Fibroblast of lung (primary cell): ENCODE data around the gene PTRH1. TPM values are rescaled to one million over a fixed set of nuclear protein-coding genes. Genes with fewer than 3 reads are reported as not detected.

ENCODE experiments used
- DNase-seq, 2 donors: peaks; one replicate each; pipeline versions ENCODE4 v3.0.0 to v3.0.0-alpha.2; 2010; ENCODE audit warnings: low read depth in 2 of 2
- H2AFZ ChIP-seq: 2 replicates; pipeline ENCODE4 v1.5.1; 2012; ENCODE audit warnings: low read length, control low read depth, inconsistent platforms
- H3K27ac ChIP-seq: 2 replicates; pipeline ENCODE4 v1.5.1; 2011; ENCODE audit warnings: low read length, control low read depth; ENCODE audit not compliant: insufficient read depth
- H3K27me3 ChIP-seq: 2 replicates; pipeline ENCODE4 v1.5.1; 2011; ENCODE audit warnings: mild to moderate bottlenecking, low read length; ENCODE audit not compliant: control insufficient read depth, insufficient read depth
- H3K36me3 ChIP-seq: 2 replicates; pipeline ENCODE4 v1.5.1; 2011; ENCODE audit warnings: low read length; ENCODE audit not compliant: control insufficient read depth, insufficient read depth
- H3K4me1 ChIP-seq: 2 replicates; pipeline ENCODE4 v1.5.1; 2011; ENCODE audit warnings: low read length; ENCODE audit not compliant: control insufficient read depth, insufficient read depth; ENCODE audit errors: extremely low read depth
- H3K4me2 ChIP-seq: 2 replicates; pipeline ENCODE4 v1.5.1; 2011; ENCODE audit warnings: low read length, control low read depth; ENCODE audit not compliant: insufficient read depth; ENCODE audit errors: extremely low read depth
- H3K4me3 ChIP-seq, 4 experiments: fragments of 200-600 bp in 1 of 4; sonication (generic) in 1 of 4; replicated peaks in 1 of 4; 2 replicates each; pipeline ENCODE4 v1.5.1; 2011 to 2016; ENCODE audit warnings: low read length in 4 of 4, low read depth in 3 of 4, mild to moderate bottlenecking in 3 of 4, control low read depth in 2 of 4, inconsistent platforms in 1 of 4, mixed read lengths in 1 of 4; ENCODE audit not compliant: insufficient read depth in 1 of 4; ENCODE audit errors: control extremely low read depth in 1 of 4
- H3K79me2 ChIP-seq: 2 replicates; pipeline ENCODE4 v1.5.1; 2012; ENCODE audit warnings: mild to moderate bottlenecking, low read length, inconsistent platforms; ENCODE audit not compliant: control insufficient read depth, insufficient read depth
- H3K9ac ChIP-seq: 2 replicates; pipeline ENCODE4 v1.5.1; 2011; ENCODE audit warnings: mild to moderate bottlenecking, low read length, control low read depth; ENCODE audit not compliant: insufficient read depth
- H3K9me3 ChIP-seq: 2 replicates; pipeline ENCODE4 v1.5.1; 2012; ENCODE audit warnings: low read depth, low read length; ENCODE audit not compliant: control insufficient read depth, insufficient read depth
- H4K20me1 ChIP-seq: 2 replicates; pipeline ENCODE4 v1.5.1; 2011; ENCODE audit warnings: low read length; ENCODE audit not compliant: control insufficient read depth, insufficient read depth; ENCODE audit errors: extremely low read depth
- CTCF ChIP-seq, 2 donors: IDR thresholded peaks in 1 of 2; conservative IDR thresholded peaks in 1 of 2; 1 replicate in 1 of 2; 2 replicates in 1 of 2; pipeline ENCODE4 v1.5.1; 2011 to 2012; ENCODE audit warnings: low read length in 2 of 2, control low read depth in 1 of 2, inconsistent platforms in 1 of 2, low read depth in 1 of 2, mild to moderate bottlenecking in 1 of 2
- EZH2 ChIP-seq: IDR thresholded peaks from 2 replicates; pipeline ENCODE4 v1.5.1; 2012; ENCODE audit warnings: low read length, control low read depth, mild to moderate bottlenecking; ENCODE audit errors: missing control alignments
- polyA plus RNA-seq, 2 donors: library from polyadenylated mRNA; depleted of rRNA in 1 of 2; stranded (reverse) in 1 of 2; unstranded in 1 of 2; fragments of >200 nt; gene quantifications; 2 replicates each; pipeline ENCODE4 v1.2.1, GENCODE V29; 2011 to 2012; ENCODE audit warnings: missing spikeins in 1 of 2
- total RNA-seq: library from RNA; depleted of rRNA; stranded (reverse); fragments of >200 nt; gene quantifications from 2 replicates; pipeline ENCODE4 v1.2.1, GENCODE V29; 2014

PTRH1 gene
- total and polyA plus RNA-seq, 2 donors (not counting 1 experiment from before 2014, with no cell fraction given), result 4.9 to 26.1 TPM

GRCh38 chr9:127731938-127732337, 16.5 kb upstream of the PTRH1 start:
- Histone ChIP-seq H3K4me1 (peaks cover 9% of the 10 kb centered on the region), H3K9ac (no peak overlapping the region), H3K9me3 (no peaks in the 10 kb centered on the region), H3K27me3 (no peaks in the 10 kb centered on the region), H3K4me2 (no peak overlapping the region), H2AFZ (no peak overlapping the region), H3K27ac (no peak overlapping the region), H4K20me1 (no peaks in the 10 kb centered on the region), H3K4me3 (no peak overlapping the region), H3K36me3 (peaks cover 3% of the 10 kb centered on the region), H3K79me2 (no peaks in the 10 kb centered on the region)
- no peak for DNase-seq
- TF ChIP-seq EZH2 (no peak), CTCF (conservative IDR thresholded peaks at IDR 0.05 in 1 of 2, IDR thresholded peaks at IDR 0.05 in 1 of 2; ENCODE audit: low read depth in 1 of 2, low read length in 2 of 2) (no peak)

DNA sequence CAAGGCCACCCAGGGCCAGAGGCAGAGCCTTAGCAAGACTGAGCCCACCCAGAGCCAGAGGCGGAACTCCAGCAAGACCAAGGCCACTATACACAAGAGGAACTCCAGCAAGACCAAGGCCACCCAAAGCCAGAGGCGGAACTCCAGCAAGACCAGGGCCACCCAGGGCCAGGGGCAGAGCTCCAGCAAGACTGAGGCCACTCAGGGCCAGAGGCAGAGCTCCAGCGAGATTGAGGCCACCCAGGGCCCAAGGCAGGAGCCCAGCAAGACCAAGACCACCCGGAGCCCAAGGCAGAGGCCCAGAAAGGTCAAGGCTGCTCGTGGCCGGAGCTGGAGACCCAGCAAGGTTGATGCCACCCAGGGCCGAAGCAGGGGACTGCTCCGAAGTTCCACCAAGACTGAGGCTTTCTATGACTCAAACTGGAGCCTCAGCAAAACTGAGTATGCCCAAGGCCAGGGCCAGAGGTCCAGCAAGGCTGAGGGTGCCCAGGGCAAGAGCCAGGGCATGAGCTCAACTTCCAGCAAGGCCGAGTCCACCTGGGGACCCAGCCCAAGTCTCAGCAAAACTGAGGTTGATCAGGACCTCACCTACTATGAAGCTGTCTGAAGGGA, 15.4 kb upstream of the PTRH1 start:
- Histone ChIP-seq H3K36me3 (peaks cover 3% of the 10 kb centered on the region), H3K9ac (no peak overlapping the region), H4K20me1 (no peaks in the 10 kb centered on the region), H3K27ac (no peak overlapping the region), H3K4me1 (peaks cover 9% of the 10 kb centered on the region), H3K4me2 (no peak overlapping the region), H3K79me2 (no peaks in the 10 kb centered on the region), H3K27me3 (no peaks in the 10 kb centered on the region), H2AFZ (no peak overlapping the region), H3K9me3 (no peaks in the 10 kb centered on the region), H3K4me3 (no peak overlapping the region)
- DNase-seq, result no peak
- TF ChIP-seq CTCF (conservative IDR thresholded peaks at IDR 0.05 in 1 of 2, IDR thresholded peaks at IDR 0.05 in 1 of 2; ENCODE audit: low read depth in 1 of 2, low read length in 2 of 2), result no peak
- no peak for TF ChIP-seq EZH2

DNA sequence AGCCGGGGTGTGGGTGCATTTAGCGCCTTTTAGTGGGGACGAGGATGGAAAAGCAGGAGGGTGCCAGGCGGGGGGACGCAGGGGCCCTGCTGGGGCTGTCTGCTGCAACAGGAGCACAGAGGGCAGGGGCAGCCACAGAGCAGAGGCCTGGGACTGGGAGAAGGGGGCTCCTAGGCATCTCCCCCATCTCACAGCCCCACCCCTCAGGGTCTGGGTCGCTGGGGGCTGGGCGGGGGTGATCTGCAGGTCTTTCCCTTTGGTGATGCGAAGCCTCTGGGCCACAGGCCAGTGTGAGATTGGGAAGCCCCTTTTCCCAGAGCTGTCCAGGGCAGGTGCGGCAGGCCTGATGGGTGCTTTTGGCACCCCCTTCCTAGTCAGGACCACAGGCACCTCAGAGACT, 14.8 kb upstream of the PTRH1 start:
- no peak for DNase-seq
- no peak overlapping the region for H3K27ac ChIP-seq

More for the DNA sequence above, 14.8 kb upstream of the PTRH1 start:
- peaks cover 5% of the 10 kb centered on the region for H3K4me1 ChIP-seq
- H3K9ac ChIP-seq, result no peak overlapping the region
- no peaks in the 10 kb centered on the region for H3K27me3 ChIP-seq
- no peaks in the 10 kb centered on the region for H3K9me3 ChIP-seq
- H3K4me2 ChIP-seq, result no peak overlapping the region
- H3K79me2 ChIP-seq, result no peaks in the 10 kb centered on the region
- H3K4me3 ChIP-seq, result no peak overlapping the region
- H4K20me1 ChIP-seq, result no peaks in the 10 kb centered on the region
- H2AFZ ChIP-seq, result no peak overlapping the region
- TF ChIP-seq CTCF (conservative IDR thresholded peaks at IDR 0.05 in 1 of 2, IDR thresholded peaks at IDR 0.05 in 1 of 2; ENCODE audit: low read depth in 1 of 2, low read length in 2 of 2) (no peak), EZH2 (no peak)
- H3K36me3 ChIP-seq, result peaks cover 3% of the 10 kb centered on the region
